Gastroesophageal sphincter (tissue), 4 donors: ENCODE results near the gene IL1A. TPM values are rescaled to one million over a fixed set of nuclear protein-coding genes. Genes with fewer than 3 reads are reported as not detected.

ENCODE experiments used
- ATAC-seq: fragments of 150-250 bp; one replicate; pipeline ENCODE4 v1.9.1; 2016; ENCODE audit warnings: mild to moderate bottlenecking, moderate library complexity
- H3K27ac ChIP-seq, 4 donors: fragments of 200-600 bp; sonication (generic) in 3 of 4; 1 replicate in 3 of 4; 2 replicates in 1 of 4; pipeline ENCODE4 v1.5.1; 2016 to 2019
- H3K27me3 ChIP-seq: fragments of 200-600 bp; sonication (generic); one replicate; pipeline ENCODE4 v1.5.1; 2019
- H3K36me3 ChIP-seq, 2 donors: fragments of 200-600 bp; sonication (generic); one replicate each; pipeline ENCODE4 v1.5.1; 2019; ENCODE audit warnings: control low read depth in 1 of 2
- H3K4me1 ChIP-seq, 3 donors: fragments of 200-600 bp; sonication (generic); 1 replicate in 2 of 3; 2 replicates in 1 of 3; pipeline ENCODE4 v1.5.1; 2016 to 2019; ENCODE audit warnings: control low read depth in 2 of 3
- H3K4me3 ChIP-seq, 2 donors: fragments of 200-600 bp; sonication (generic); one replicate each; pipeline ENCODE4 v1.5.1; 2019; ENCODE audit warnings: mild to moderate bottlenecking in 1 of 2, moderate library complexity in 1 of 2
- H3K9me3 ChIP-seq, 3 donors: fragments of 200-600 bp; sonication (generic); one replicate each; pipeline ENCODE4 v1.5.1; 2017 to 2019; ENCODE audit warnings: control low read depth in 2 of 3
- CTCF ChIP-seq, 4 experiments: fragments of 200-600 bp in 2 of 4; fragments of 450-650 bp in 2 of 4; sonication (generic) in 1 of 4; IDR thresholded peaks; one replicate each; pipeline ENCODE4 v1.5.1; 2017 to 2019; ENCODE audit warnings: antibody characterized with exemption in 4 of 4, mild to moderate bottlenecking in 2 of 4, moderate library complexity in 2 of 4
- EP300 ChIP-seq: sonication (generic); formaldehyde crosslinking; IDR thresholded peaks from one replicate; pipeline ENCODE4 v1.6.1; 2017; ENCODE audit warnings: antibody characterized with exemption, mild to moderate bottlenecking
- POLR2A ChIP-seq, 2 donors: fragments of 450-650 bp; IDR thresholded peaks; one replicate each; pipeline ENCODE4 v1.6.1; 2017; ENCODE audit warnings: antibody characterized with exemption in 2 of 2, mild to moderate bottlenecking in 2 of 2, moderate library complexity in 1 of 2
- POLR2AphosphoS5 ChIP-seq: sonication (generic); formaldehyde crosslinking; IDR thresholded peaks from one replicate; pipeline ENCODE4 v1.6.1; 2017; ENCODE audit warnings: antibody characterized with exemption
- WGBS, 2 donors: methylation state at CpG; one replicate each; pipeline ENCODE4 v1.1.5; 2018; ENCODE audit warnings: low coverage in 1 of 2; 5-methylcytosine and 5-hydroxymethylcytosine counted together
- total RNA-seq, 4 donors: library from RNA; depleted of rRNA; stranded (reverse); fragments of >200 nt; gene quantifications; one replicate each; pipeline ENCODE4 v1.1.0, GENCODE V29; 2016

IL1A gene
- total RNA-seq, 4 donors from 2014 or later = not detected

- TF ChIP-seq POLR2A (IDR thresholded peaks at IDR 0.05) = no peak
- TF ChIP-seq CTCF (IDR thresholded peaks at IDR 0.05) = no peak
- no peak for TF ChIP-seq POLR2AphosphoS5
- TF ChIP-seq EP300 = no peak
- Histone ChIP-seq H3K4me1 (peaks cover 0 to 17% (median 11%) of the 10 kb centered on the region in 3 donors), H3K4me3 (no peak overlapping the region), H3K27ac (no peak overlapping the region), H3K9me3 (no peaks in the 10 kb centered on the region), H3K27me3 (no peaks in the 10 kb centered on the region), H3K36me3 (no peaks in the 10 kb centered on the region)
- no peak for ATAC-seq
- WGBS, 2 donors = 65% methylated on average over 5 of the region's 6 CpGs
Measured at GRCh38 chr2:112767693-112768330, 16.5 kb downstream of the IL1A start.

- ATAC-seq = no peak
- H3K9me3 ChIP-seq = no peaks in the 10 kb centered on the region
- H3K36me3 ChIP-seq = no peaks in the 10 kb centered on the region
- H3K27me3 ChIP-seq = no peaks in the 10 kb centered on the region
- H3K27ac ChIP-seq = peak overlapping the region in 3 of 4 donors; percentile 67 to 81 (median 73)
- peak overlapping the region; percentile 72 to 84 for H3K4me3 ChIP-seq
- H3K4me1 ChIP-seq = peaks cover 0 to 17% (median 11%) of the 10 kb centered on the region in 3 donors
- 30 to 44% methylated on average over 4 of the region's 4 CpGs for WGBS, 2 donors
- no peak for TF ChIP-seq EP300
- no peak for TF ChIP-seq POLR2AphosphoS5
- no peak for TF ChIP-seq POLR2A (IDR thresholded peaks at IDR 0.05)
- no peak for TF ChIP-seq CTCF (IDR thresholded peaks at IDR 0.05)
Measured at GRCh38 chr2:112765251-112765650, 19.0 kb downstream of the IL1A start.

DNA sequence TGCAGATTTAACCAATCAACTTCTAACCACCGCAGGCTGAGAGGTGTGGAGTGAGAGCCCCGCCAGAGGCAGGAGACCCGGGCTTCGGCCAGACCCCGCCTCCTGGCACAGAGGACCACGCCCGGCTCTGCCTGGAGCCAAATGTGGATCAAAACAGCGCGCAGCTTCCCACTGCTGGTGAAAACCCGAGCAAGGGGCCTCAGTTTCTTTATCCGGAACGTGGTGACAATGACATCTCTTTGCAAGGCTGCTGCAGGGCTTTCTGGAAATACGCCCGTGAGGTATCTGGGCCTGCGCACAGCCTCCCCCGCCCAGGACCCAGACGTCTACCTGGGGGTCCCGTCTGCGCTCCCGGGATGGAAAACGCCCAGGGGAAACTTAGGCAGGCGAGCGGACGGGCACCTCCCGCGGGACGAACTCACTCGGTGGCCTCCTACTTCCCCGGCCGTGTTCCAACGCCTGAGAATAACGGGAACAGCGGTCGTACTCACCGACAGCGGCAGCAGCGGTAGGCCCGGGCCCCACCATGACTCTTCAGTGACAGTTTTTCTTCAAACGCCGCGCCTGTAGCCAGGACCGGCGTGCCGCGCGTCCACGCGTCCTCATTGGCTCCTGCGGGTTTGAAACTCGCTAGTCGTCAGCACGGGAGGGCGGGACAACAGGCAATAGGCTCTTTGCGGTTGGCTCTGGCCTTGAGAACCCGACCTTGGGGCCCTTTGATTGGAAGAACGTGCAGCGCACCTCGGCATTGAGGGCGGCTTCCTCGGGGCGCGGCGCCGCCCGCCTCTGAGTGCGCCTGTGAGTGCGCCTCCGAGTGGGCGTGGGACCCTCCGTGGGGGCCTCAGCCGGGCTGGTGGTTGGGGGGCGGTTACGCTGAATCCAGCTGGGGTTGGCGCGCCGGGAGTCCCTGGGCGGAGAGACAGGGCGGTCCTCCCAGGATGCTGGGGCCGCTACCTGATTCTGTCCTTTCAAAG, 19.9 kb downstream of the IL1A start, which contains the start of gene CKAP2L:
Gene CKAP2L, minus strand, starts transcription at position 539 of the 974 bp plus-strand sequence. Its CDS starts 11 bp downstream, at position 528.
- Histone ChIP-seq H3K36me3 (no peaks in the 10 kb centered on the region), H3K4me1 (peaks cover 0 to 17% (median 11%) of the 10 kb centered on the region in 3 donors), H3K27me3 (no peaks in the 10 kb centered on the region), H3K9me3 (no peaks in the 10 kb centered on the region), H3K27ac (peak within 1 kb of the TSS in 3 of 4 donors; percentile 67 to 81 (median 73)), H3K4me3 (peak within 1 kb of the TSS; percentile 72 to 84)
- WGBS, 2 donors = 0% methylated on average over 2 of the region's 79 CpGs
- peak; percentile 99 for ATAC-seq
- TF ChIP-seq EP300 (no peak), CTCF (IDR thresholded peaks at IDR 0.05) (peak in 1 of 4 experiments; percentile 12), POLR2A (IDR thresholded peaks at IDR 0.05) (peak in 1 of 2 donors; percentile 19), POLR2AphosphoS5 (no peak)

- ATAC-seq = no peak
- H3K27me3 ChIP-seq = no peaks in the 10 kb centered on the region
- TF ChIP-seq POLR2AphosphoS5 = no peak
- no peak for TF ChIP-seq EP300
- H3K36me3 ChIP-seq = no peaks in the 10 kb centered on the region
- H3K9me3 ChIP-seq = no peaks in the 10 kb centered on the region
- no peak overlapping the region for H3K4me3 ChIP-seq
- no peak overlapping the region for H3K27ac ChIP-seq
- WGBS, 2 donors = 89 to 100% methylated on average over 2 to 4 of the region's 4 CpGs
- H3K4me1 ChIP-seq = peaks cover 3 to 38% (median 11%) of the 10 kb centered on the region in 3 donors
Measured at GRCh38 chr2:112762276-112762675, 22.0 kb downstream of the IL1A start.

DNA sequence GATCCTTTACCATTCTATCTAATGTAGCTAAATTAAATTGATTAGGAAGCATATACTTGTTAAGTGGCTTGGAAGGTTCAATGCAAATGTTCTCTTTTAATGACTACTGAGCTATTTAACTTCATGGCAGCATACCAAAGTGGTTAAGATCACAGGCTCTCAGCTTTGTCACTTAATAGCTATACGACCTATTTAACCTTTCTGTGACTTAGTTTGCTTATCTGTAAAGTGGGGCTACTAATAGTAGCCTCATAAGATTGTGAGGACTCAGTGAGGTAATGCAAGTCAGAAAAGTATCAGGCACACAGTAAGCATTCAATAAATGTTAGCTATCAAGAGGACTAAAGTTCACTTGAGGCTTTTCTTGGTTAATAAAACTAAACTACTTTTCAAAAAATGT, 24.1 kb downstream of the IL1A start:
- Histone ChIP-seq H3K4me3 (no peak overlapping the region), H3K9me3 (no peaks in the 10 kb centered on the region), H3K4me1 (peaks cover 3 to 46% (median 8%) of the 10 kb centered on the region in 3 donors), H3K27me3 (no peaks in the 10 kb centered on the region), H3K36me3 (no peaks in the 10 kb centered on the region), H3K27ac (no peak overlapping the region)
- ATAC-seq = no peak
- WGBS, 2 donors = 71 to 79% methylated on average over 1 of the region's 1 CpG
- no peak for TF ChIP-seq CTCF (IDR thresholded peaks at IDR 0.05)
- no peak for TF ChIP-seq POLR2A (IDR thresholded peaks at IDR 0.05)
- no peak for TF ChIP-seq EP300
- no peak for TF ChIP-seq POLR2AphosphoS5
